NCI-H2196 treated with DMSO at 0.1 percent for 48 hours (cell line): ENCODE measurements around the gene SLC11A1.

Experiments used
- DNase-seq: peaks from one replicate; lab custom pipeline; 2025; ENCODE audit not compliant: unreplicated experiment; lab: John Stamatoyannopoulos, UW

SLC11A1 gene

DNA sequence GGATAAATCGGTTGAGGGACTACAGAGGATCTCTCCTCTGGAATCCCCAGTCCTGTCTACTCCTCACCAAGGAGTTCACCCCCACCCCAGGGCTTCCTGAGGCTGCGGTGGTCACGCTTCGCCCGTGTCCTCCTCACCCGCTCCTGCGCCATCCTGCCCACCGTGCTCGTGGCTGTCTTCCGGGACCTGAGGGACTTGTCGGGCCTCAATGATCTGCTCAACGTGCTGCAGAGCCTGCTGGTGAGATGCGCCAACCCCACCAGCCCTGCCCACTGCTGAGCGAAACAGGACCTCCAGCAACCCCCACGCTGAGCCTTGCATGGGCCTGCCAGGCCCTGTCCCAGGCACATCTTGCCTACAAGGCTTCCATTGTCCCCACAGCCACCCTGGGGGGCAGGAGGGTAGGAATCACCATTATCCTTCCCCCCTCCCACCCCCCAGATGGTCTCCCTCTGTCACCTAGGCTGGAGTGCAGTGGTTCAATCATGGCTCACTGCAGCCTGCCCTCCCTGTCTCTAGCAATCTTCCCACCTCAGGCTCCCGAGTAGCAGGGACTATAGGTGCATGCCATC, 10.9 kb downstream of the SLC11A1 start:
- no peak for DNase-seq

DNA sequence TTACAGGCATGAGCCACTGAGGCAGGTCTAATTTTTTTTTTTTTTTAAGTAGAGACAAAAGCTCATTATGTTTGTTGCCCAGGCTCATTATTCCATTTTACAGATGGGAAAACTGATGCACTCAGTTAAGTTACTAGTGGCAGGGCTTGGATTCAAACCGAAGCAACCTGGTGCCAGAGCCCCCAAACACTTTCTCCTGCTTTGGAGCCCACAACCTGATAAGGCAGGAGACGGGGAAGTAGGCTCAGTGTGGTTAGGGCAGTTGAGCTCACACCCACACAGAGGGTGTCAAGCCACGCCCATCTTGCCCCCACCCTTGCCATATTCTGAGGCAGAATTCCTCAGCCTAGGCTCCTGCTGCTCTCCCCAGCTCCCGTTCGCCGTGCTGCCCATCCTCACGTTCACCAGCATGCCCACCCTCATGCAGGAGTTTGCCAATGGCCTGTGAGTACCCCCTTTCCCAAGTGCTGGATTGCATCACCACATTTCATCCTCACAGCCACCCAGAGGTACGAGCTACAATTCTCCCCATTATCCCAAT, 11.7 kb downstream of the SLC11A1 start:
- no peak for DNase-seq

DNA sequence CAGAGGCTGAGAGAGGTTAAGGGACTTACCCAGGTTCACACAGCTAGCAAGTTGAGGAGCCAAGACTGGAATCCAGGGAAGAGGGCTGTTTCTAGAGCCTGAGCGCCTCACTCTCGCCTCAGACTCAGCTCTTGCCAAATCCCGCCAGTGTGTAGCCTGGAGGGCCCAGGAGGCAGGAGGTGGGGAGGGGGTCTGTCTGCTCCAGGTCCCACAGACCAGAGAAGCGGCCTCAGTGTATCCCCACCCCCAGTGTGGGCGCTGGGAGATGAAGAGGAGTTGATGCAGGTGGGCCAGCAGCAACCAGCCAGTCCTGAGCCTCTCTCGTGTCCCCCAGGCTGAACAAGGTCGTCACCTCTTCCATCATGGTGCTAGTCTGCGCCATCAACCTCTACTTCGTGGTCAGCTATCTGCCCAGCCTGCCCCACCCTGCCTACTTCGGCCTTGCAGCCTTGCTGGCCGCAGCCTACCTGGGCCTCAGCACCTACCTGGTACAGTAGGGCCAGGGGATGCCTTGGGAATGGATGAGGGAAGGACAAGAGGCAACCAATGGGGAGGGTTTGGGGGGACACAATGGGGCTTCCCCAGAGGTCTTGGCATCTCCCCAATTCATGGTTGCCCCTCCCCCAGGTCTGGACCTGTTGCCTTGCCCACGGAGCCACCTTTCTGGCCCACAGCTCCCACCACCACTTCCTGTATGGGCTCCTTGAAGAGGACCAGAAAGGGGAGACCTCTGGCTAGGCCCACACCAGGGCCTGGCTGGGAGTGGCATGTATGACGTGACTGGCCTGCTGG, 12.4 kb downstream of the SLC11A1 start:
- DNase-seq: no peak

DNA sequence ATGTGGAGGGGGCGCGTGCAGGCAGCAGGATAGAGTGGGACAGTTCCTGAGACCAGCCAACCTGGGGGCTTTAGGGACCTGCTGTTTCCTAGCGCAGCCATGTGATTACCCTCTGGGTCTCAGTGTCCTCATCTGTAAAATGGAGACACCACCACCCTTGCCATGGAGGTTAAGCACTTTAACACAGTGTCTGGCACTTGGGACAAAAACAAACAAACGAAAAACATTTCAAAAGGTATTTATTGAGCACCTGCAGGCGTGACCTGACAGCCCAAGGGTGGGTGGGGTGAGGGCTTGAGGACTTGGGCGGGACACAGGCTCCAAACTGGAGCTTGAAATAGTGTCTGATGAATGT, 13.0 kb downstream of the SLC11A1 start:
- no peak for DNase-seq

DNA sequence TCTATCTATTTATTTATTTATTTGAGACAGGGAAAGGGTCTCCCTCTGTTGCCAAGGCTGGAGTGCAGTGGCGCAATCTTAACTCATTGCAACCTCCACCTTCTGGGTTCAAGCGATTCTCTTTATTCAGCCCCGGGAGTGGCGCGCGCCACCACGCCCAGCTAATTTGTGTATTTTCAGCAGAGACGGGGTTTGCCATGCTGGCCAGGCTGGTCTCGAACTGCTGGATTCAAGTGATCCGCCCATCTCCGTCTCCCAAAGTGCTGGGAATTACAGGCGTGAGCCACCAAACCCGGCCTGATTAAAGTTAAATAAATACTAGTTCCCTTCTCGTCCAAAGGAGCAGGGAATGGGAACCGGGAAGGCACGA, 13.4 kb downstream of the SLC11A1 start:
- no peak for DNase-seq

DNA sequence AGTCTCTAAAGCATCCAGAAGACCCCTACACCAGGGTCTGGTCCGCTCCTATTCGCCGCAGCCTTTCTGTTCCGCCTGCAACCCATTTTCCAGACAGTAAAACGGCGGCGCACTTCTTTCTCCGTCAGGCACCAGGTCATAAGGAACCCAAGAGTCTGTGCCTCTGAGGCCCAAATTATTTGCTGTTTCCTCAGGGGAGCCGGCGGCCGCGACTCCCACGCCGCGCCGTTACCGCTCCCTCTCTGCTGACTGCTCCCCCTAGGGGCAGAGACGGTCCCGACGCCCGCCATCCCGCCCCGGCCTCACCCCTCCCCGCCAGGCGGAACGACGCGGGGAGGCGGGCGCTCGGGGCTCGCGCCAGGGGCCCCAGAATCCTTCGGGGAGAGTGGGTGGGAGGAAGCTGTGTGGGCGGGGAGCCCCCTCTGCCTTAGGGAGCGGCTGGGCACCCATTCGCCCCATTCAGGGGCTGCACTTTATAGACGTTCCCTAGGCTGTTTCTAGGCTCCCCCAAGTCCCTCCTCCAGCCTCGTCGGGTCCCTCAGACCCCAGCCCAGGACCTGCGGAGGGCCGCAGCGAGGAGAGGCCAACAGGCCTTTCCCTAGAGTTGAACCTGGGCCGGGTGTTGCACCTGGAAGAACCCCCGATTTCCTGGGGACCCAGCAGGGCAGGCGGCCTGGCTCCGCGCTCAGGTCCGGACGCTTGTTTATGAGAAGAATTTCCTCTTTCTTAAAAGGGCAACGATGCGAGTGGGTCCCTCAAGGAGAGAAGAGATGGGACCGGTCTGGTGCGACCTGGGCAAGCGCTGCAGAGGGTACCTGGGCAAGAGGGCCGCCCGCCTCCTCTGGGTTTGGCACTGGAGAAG, 14.0 kb downstream of the SLC11A1 start:
- DNase-seq: peak; percentile 79

GRCh38 chr2:218396688-218397462, 14.8 kb downstream of the SLC11A1 start:
- DNase-seq: peak; percentile 67

DNA sequence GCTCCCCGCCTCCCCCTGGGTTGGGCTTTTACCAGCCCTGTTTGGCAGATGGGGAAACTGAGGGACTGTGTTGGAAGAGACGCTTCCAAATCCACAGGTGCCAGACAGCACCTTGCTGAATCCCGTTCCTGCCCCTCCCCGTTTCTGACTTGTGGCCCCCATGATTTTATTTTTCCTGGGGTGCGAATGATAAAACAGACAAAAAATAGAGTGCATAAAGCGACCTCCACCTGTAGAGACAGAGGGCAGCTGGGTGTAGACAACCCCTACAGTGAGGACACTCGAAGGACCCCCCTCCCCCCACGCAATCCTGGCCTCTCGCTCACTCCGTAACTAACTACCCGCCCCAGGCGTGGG, 15.4 kb downstream of the SLC11A1 start:
- no peak for DNase-seq

- peak; percentile 71 for DNase-seq
Observed at GRCh38 chr2:218397820-218398436, 15.9 kb downstream of the SLC11A1 start.

GRCh38 chr2:218398437-218399390, 16.6 kb downstream of the SLC11A1 start:
- DNase-seq: no peak

DNA sequence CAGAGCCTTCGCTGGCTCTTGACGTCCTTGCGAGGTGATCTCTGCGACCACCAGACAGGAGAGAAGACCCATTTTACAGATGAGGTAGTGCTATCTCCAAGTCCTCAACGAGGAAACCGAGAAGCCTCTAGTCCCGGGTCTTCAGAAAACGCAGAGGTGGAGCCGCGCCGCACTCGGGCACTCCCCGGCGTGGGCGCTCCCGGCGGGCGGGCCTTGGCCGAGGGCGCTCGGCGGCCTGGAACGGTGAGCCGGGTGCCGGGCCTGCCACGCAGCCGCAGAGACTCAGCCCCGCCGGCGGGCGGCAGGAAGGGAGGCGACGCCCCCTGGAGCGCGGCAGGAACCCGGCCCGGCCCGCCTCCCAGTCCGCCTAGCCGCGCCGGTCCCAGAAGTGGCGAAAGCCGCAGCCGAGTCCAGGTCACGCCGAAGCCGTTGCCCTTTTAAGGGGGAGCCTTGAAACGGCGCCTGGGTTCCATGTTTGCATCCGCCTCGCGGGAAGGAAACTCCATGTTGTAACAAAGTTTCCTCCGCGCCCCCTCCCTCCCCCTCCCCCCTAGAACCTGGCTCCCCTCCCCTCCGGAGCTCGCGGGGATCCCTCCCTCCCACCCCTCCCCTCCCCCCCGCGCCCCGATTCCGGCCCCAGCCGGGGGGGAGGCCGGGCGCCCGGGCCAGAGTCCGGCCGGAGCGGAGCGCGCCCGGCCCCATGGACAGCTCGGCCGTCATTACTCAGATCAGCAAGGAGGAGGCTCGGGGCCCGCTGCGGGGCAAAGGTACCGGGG, 17.5 kb downstream of the SLC11A1 start, which contains the start of gene CTDSP1:
Gene CTDSP1, plus strand, starts transcription at position 478 of the 776 bp plus-strand sequence. Its CDS starts 223 bp downstream, at position 701.
- peak; percentile 85 for DNase-seq

- DNase-seq: no peak
Observed at GRCh38 chr2:218400167-218400929, 18.3 kb downstream of the SLC11A1 start.

DNA sequence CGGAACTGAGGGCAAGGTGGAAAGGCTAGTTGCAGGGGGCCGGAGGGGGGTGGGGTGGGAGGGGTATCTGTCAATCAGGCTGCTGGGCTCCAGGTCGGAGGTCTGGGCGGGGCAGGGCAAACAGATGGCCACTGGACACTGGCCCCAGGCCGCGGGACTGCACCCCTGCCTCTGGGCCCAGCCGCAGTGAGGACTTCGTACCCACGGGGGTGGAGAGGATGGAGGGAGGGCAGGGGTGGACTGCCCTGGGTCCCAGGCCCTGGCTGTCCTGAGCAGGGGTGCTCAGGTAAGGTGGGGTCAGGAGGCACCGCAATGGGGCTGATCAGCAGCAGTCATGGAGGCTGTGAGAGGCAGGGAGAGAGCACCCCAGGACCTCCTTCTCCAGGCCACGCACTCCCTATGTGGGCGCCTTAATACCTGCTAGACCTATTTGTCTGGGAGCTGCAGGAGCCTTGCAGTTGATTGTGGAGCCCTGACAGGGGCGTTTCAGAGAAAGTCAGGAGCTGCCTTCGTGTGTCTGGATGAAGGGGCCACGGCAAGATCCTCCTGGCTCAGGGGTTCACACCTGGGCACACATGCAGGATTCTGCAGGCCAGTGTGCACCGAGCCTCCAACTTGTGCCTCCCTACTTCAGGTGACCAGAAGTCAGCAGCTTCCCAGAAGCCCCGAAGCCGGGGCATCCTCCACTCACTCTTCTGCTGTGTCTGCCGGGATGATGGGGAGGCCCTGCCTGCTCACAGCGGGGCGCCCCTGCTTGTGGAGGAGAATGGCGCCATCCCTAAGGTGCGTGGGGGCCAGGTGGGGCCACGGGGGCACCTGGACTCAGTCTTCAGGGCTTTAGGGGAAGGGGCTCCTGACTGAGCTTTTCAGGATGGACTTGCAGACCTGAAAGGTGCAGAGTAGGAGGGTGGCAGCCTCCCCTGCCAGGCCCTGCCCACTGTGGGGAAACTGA, 19.1 kb downstream of the SLC11A1 start:
- no peak for DNase-seq

- no peak for DNase-seq
Observed at GRCh38 chr2:218401890-218402289, 19.8 kb downstream of the SLC11A1 start.

GRCh38 chr2:218402491-218402901, 20.4 kb downstream of the SLC11A1 start:
- DNase-seq: no peak

DNA sequence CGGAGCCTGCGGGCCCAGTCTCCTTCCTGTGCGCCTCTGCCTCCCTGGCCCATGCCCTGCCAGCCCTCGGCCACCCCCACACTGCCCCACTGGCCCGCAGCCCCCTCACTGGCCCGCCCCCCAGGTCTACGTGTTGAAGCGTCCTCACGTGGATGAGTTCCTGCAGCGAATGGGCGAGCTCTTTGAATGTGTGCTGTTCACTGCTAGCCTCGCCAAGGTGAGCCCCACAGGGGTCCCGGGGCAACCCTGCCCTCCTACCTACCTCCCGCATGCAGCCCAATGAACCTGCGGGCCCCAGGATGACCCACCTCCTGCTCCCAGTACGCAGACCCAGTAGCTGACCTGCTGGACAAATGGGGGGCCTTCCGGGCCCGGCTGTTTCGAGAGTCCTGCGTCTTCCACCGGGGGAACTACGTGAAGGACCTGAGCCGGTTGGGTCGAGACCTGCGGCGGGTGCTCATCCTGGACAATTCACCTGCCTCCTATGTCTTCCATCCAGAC, 20.9 kb downstream of the SLC11A1 start:
- DNase-seq: no peak
